HepG2 (cell line): ENCODE measurements around the gene DRC7. TPM values are rescaled to one million over a fixed set of nuclear protein-coding genes. Genes with fewer than 3 reads are reported as not detected.

Experiments
- ARHGAP35 ChIP-seq: sonication (generic); formaldehyde crosslinking; IDR thresholded peaks from 2 replicates; pipeline ENCODE4 v1.9.0; 2022; ENCODE audit warnings: mild to moderate bottlenecking, inconsistent platforms, moderate library complexity, missing genetic modification reagents, borderline replicate concordance
- BATF2 ChIP-seq: sonication (generic); formaldehyde crosslinking; IDR thresholded peaks from 2 replicates; pipeline ENCODE4 v1.8.0; 2022; ENCODE audit warnings: mild to moderate bottlenecking, missing genetic modification reagents, moderate library complexity
- CREBL2 ChIP-seq: sonication (generic); formaldehyde crosslinking; IDR thresholded peaks from 2 replicates; pipeline ENCODE4 v1.8.1; 2023; ENCODE audit warnings: missing genetic modification reagents, mild to moderate bottlenecking, borderline replicate concordance
- DNMT3B ChIP-seq: conservative IDR thresholded peaks from 2 replicates; pipeline ENCODE4 v1.6.1; 2016; ENCODE audit warnings: missing biosample characterization, control low read depth
- DRAP1 ChIP-seq: IDR thresholded peaks from 2 replicates; pipeline ENCODE4 v1.6.1; 2016; ENCODE audit warnings: missing genetic modification reagents, missing compliant biosample characterization
- EED ChIP-seq: sonication (generic); formaldehyde crosslinking; IDR thresholded peaks from 2 replicates; pipeline ENCODE4 v1.5.0; 2020; ENCODE audit warnings: mild to moderate bottlenecking, missing genetic modification reagents
- HHEX ChIP-seq: IDR thresholded peaks from 2 replicates; pipeline ENCODE4 v1.6.1; 2016; ENCODE audit warnings: control low read depth
- HNF1B ChIP-seq: sonication (generic); formaldehyde crosslinking; IDR thresholded peaks from 2 replicates; pipeline ENCODE4 v1.5.1; 2020; ENCODE audit warnings: mild to moderate bottlenecking, moderate library complexity, missing genetic modification reagents
- HOXA3 ChIP-seq: sonication (generic); formaldehyde crosslinking; IDR thresholded peaks from 2 replicates; pipeline ENCODE4 v1.5.0; 2020; ENCODE audit warnings: missing genetic modification reagents
- JARID2 ChIP-seq: sonication (generic); formaldehyde crosslinking; IDR thresholded peaks from 2 replicates; pipeline ENCODE4 v1.8.1; 2023; ENCODE audit warnings: missing genetic modification reagents, inconsistent platforms; ENCODE audit not compliant: insufficient replicate concordance
- NCOA1 ChIP-seq: sonication (generic); formaldehyde crosslinking; IDR thresholded peaks from 2 replicates; pipeline ENCODE4 v1.9.0; 2021; ENCODE audit warnings: missing genetic modification reagents
- PRDM4 ChIP-seq: sonication (generic); formaldehyde crosslinking; IDR thresholded peaks from 2 replicates; pipeline ENCODE4 v1.9.0; 2021; ENCODE audit warnings: missing genetic modification reagents, borderline replicate concordance
- SMAD3 ChIP-seq: sonication (generic); formaldehyde crosslinking; IDR thresholded peaks from 2 replicates; pipeline ENCODE4 v1.4.0; 2020; ENCODE audit warnings: missing genetic modification reagents
- SSRP1 ChIP-seq: IDR thresholded peaks from 2 replicates; pipeline ENCODE4 v1.6.1; 2016; ENCODE audit warnings: control low read depth
- ZBTB34 ChIP-seq: sonication (generic); formaldehyde crosslinking; IDR thresholded peaks from 2 replicates; pipeline ENCODE4 v1.8.0; 2022; ENCODE audit warnings: mild to moderate bottlenecking, missing genetic modification reagents
- ZNF441 ChIP-seq: sonication (generic); formaldehyde crosslinking; IDR thresholded peaks from 2 replicates; pipeline ENCODE4 v1.7.0; 2021; ENCODE audit warnings: missing genetic modification reagents, borderline replicate concordance
- ZNF75D ChIP-seq: sonication (generic); formaldehyde crosslinking; IDR thresholded peaks from 2 replicates; pipeline ENCODE4 v1.8.1; 2023; ENCODE audit warnings: missing genetic modification reagents, mild to moderate bottlenecking, borderline replicate concordance
- ZNF782 ChIP-seq: sonication (generic); formaldehyde crosslinking; IDR thresholded peaks from 2 replicates; pipeline ENCODE4 v1.4.0; 2020; ENCODE audit warnings: missing genetic modification reagents, mild to moderate bottlenecking, borderline replicate concordance
- polyA plus RNA-seq, 8 experiments: library from polyadenylated mRNA; depleted of rRNA in 3 of 8; stranded (reverse) in 7 of 8; unstranded in 1 of 8; fragments of >200 nt; fragmentation: Illumina TruSeq in 4 of 8; extraction: Trizol in 4 of 8; gene quantifications; 2 replicates each; pipeline versions ENCODE4 v1.2.1 to v1.2.3, GENCODE V29; 2011 to 2016; ENCODE audit warnings: low read depth in 4 of 8, missing spikeins in 1 of 8, mixed read lengths in 1 of 8; ENCODE audit not compliant: insufficient read depth in 1 of 8
- total RNA-seq, 5 experiments: library from RNA; depleted of rRNA; stranded (reverse); fragments of >200 nt; fragmentation: Illumina TruSeq; extraction: Trizol; gene quantifications; 2 replicates each; pipeline ENCODE4 v1.2.3, GENCODE V29; 2016; ENCODE audit warnings: low read depth in 1 of 5

Gene DRC7
- total and polyA plus RNA-seq, 2 of the 13 experiments (the other 11 are each of a cell fraction or from before 2014, with no cell fraction given): 2.7 to 3.4 TPM

GRCh38 chr16:57668263-57668571 is 26.4 kb upstream of the DRC7 start, which contains the start of gene ADGRG3 (continued):
- TF ChIP-seq ZNF782 (CRISPR knock-in tag) (no peak), HNF1B (no peak; the same call in 1 of the 2 replicates), DNMT3B (CRISPR knock-in tag) (no peak), DRAP1 (CRISPR knock-in tag) (no peak), JARID2 (CRISPR knock-in tag) (peak; percentile 5), CREBL2 (CRISPR knock-in tag) (0 out of 2 replicates have a peak, but pooled peaks have one; percentile 74), ZNF441 (CRISPR knock-in tag) (no peak), HHEX (CRISPR knock-in tag) (0 out of 2 replicates have a peak, but pooled peaks have one; percentile 3), SSRP1 (CRISPR knock-in tag) (no peak), SMAD3 (no peak), HOXA3 (CRISPR knock-in tag) (no peak), NCOA1 (CRISPR knock-in tag) (no peak), BATF2 (CRISPR knock-in tag) (no peak), EED (CRISPR knock-in tag) (0 out of 2 replicates have a peak, but pooled peaks have one; percentile 36), ARHGAP35 (CRISPR knock-in tag) (0 out of 2 replicates have a peak, but pooled peaks have one; percentile 10), ZBTB34 (no peak), PRDM4 (no peak), ZNF75D (no peak)
